Sigmoid colon (tissue), 7 donors: ENCODE results near the gene STK11. TPM values are rescaled to one million over a fixed set of nuclear protein-coding genes. Genes with fewer than 3 reads are reported as not detected.

ENCODE experiments used
- DNase-seq: peaks from one replicate; pipeline ENCODE4 v3.0.0-alpha.2; 2019
- H3K27ac ChIP-seq, 4 donors: fragments of 200-600 bp; sonication (generic); one replicate each; pipeline ENCODE4 v1.5.1; 2016 to 2019; ENCODE audit warnings: mild to moderate bottlenecking in 1 of 4
- H3K27me3 ChIP-seq, 3 donors: fragments of 200-600 bp; sonication (generic); one replicate each; pipeline ENCODE4 v1.5.1; 2019; ENCODE audit warnings: mild to moderate bottlenecking in 1 of 3
- H3K36me3 ChIP-seq, 4 donors: fragments of 200-600 bp; sonication (generic); one replicate each; pipeline ENCODE4 v1.5.1; 2016 to 2019
- H3K4me1 ChIP-seq, 4 donors: fragments of 200-600 bp; sonication (generic); one replicate each; pipeline ENCODE4 v1.5.1; 2017 to 2019
- H3K4me3 ChIP-seq, 4 donors: fragments of 200-600 bp; sonication (generic); one replicate each; pipeline ENCODE4 v1.5.1; 2017 to 2019; ENCODE audit warnings: mild to moderate bottlenecking in 2 of 4, moderate library complexity in 1 of 4
- H3K9me3 ChIP-seq, 4 donors: fragments of 200-600 bp in 3 of 4; sonication (generic) in 3 of 4; one replicate each; pipeline versions ENCODE4 v1.5.1 to v1.6.1; 2013 to 2019
- EP300 ChIP-seq, 4 donors: sonication (generic); formaldehyde crosslinking; IDR thresholded peaks; one replicate each; pipeline ENCODE4 v1.6.1; 2017; ENCODE audit warnings: antibody characterized with exemption in 4 of 4
- POLR2A ChIP-seq, 2 donors: fragments of 450-650 bp; IDR thresholded peaks; one replicate each; pipeline ENCODE4 v1.6.1; 2016; ENCODE audit warnings: antibody characterized with exemption in 2 of 2, mild to moderate bottlenecking in 2 of 2, moderate library complexity in 2 of 2
- POLR2AphosphoS5 ChIP-seq, 4 donors: sonication (generic); formaldehyde crosslinking; IDR thresholded peaks; one replicate each; pipeline ENCODE4 v1.6.1; 2017; ENCODE audit warnings: antibody characterized with exemption in 4 of 4
- WGBS, 2 donors: extraction: QIAGEN DNeasy Blood & Tissue Kit; methylation state at CpG; one replicate each; pipeline ENCODE4 v1.1.7; 2013; 5-methylcytosine and 5-hydroxymethylcytosine counted together
- intact Hi-C: fragments of 100-400 bp; cut with DNase I; formaldehyde crosslinking; loops from one replicate; pipeline ENCODE4 v1.15.1; 2023
- polyA plus RNA-seq, 3 donors: library from polyadenylated mRNA; stranded (reverse); fragments of 200-250 nt; gene quantifications; one replicate each; pipeline ENCODE4 v1.2.3, GENCODE V29; 2013
- total RNA-seq, 4 donors: library from RNA; depleted of rRNA; stranded (reverse); fragments of >200 nt; gene quantifications; one replicate each; pipeline ENCODE4 v1.1.0, GENCODE V29; 2016
- TF ChIP-seq, protein P1 (sequence below), 4 experiments: fragments of 450-650 bp in 3 of 4; fragments of 200-600 bp in 1 of 4; IDR thresholded peaks; one replicate each; pipeline ENCODE4 v1.5.1; 2016 to 2019; ENCODE audit warnings: antibody characterized with exemption in 4 of 4, mild to moderate bottlenecking in 3 of 4, moderate library complexity in 2 of 4
- donor health status: healthy with polysubstance abuse.
- donor health status: Bipolar disorder and iron deficiency.
- donor health status: healthy.

The STK11 gene
- total and polyA plus RNA-seq, 7 donors: 31.2 to 86.5 (median 41.8) TPM

DNA sequence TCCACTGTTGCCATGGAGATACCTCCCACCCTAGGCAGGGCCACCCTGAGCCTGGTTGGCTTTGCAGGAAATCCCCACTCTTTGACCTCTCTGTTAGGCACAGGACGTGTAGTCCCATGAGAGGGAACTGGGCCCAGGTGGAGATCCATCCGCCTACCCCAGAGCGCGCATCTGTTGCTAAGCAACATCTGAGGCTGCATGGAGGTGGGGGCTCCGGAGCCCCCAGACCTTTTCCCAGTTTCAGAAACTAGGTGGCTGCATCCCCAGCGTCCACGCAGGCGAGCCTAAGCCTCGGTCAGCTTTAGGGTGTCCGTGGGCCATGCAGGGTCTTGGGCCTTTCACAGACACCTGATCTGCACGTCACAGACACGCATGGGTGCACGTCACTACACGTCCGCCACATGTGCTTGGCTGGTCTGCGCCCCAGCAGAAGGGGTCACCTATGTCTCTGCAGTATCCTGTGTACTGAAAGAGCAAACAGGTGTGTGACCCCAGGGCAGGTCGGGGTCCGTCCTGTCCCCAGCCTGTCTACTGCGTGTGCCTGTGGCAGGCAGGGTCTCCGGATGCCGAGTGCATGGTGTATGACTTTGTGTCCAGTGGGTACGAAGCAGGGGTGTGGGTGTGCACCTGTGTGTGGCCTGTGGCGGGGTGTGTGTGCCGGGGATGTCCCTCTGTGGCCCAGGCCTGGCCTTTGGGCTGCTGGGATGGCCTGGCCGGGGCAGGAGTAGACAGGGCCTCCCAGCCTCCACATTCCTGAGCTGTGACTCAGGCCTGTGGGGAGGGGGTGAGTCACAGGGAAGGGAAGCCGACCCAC, 59.4 kb downstream of the STK11 start:
- Histone ChIP-seq H3K27ac (peak overlapping the region; percentile 88 to 96 (median 94)), H3K27me3 (no peaks in the 10 kb centered on the region), H3K4me3 (peak overlapping the region in 1 of 4 donors; percentile 63), H3K36me3 (no peaks in the 10 kb centered on the region), H3K4me1 (peaks cover 0 to 69% (median 67%) of the 10 kb centered on the region in 4 donors), H3K9me3 (no peaks in the 10 kb centered on the region)
- DNase-seq: peak; percentile 93
- TF ChIP-seq POLR2AphosphoS5 (IDR thresholded peaks at IDR 0.05) (peak in 1 of 4 donors; percentile 60), POLR2A (IDR thresholded peaks at IDR 0.05) (no peak), EP300 (IDR thresholded peaks at IDR 0.05) (peak in 1 of 4 donors; percentile 5)
- TF ChIP-seq, protein P1, sequence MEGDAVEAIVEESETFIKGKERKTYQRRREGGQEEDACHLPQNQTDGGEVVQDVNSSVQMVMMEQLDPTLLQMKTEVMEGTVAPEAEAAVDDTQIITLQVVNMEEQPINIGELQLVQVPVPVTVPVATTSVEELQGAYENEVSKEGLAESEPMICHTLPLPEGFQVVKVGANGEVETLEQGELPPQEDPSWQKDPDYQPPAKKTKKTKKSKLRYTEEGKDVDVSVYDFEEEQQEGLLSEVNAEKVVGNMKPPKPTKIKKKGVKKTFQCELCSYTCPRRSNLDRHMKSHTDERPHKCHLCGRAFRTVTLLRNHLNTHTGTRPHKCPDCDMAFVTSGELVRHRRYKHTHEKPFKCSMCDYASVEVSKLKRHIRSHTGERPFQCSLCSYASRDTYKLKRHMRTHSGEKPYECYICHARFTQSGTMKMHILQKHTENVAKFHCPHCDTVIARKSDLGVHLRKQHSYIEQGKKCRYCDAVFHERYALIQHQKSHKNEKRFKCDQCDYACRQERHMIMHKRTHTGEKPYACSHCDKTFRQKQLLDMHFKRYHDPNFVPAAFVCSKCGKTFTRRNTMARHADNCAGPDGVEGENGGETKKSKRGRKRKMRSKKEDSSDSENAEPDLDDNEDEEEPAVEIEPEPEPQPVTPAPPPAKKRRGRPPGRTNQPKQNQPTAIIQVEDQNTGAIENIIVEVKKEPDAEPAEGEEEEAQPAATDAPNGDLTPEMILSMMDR (IDR thresholded peaks at IDR 0.05): no peak
- intact Hi-C loops: loop anchor here (10.0 kb wide), 1 partner anchor 690 kb away; the partner anchor contains the start of gene BSG
- 64 to 72% methylated on average over 26 of the region's 26 CpGs for WGBS, 2 donors

DNA sequence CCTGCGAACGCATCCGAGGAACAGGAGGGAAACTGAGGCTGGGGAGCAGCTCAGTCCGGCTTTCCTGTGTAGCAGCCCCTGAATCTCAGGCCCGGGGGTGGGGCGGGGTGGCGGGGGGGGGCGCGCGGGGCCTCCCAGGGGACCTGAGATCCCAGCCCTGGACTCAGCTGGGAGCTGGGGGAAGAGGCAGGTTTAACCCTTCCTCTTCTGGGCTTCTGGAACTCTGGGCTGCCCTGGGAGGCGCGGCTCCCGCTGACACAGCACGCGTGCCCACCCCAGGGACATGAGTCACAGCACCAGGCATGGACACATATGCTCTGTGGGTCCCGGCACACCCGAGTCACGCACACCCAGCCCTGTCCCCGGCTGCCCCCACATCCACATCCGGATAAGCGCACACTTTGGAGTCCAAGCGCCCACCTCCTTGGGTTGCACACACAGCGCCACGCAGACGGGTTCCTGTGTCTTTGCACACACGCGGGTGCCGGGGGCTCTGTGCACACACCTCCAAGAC, 60.1 kb downstream of the STK11 start:
- no peaks in the 10 kb centered on the region for H3K9me3 ChIP-seq
- peak; percentile 92 for DNase-seq
- TF ChIP-seq EP300 (IDR thresholded peaks at IDR 0.05) (peak in 1 of 4 donors; percentile 7), POLR2AphosphoS5 (IDR thresholded peaks at IDR 0.05) (peak in 2 of 4 donors; percentile 23 to 31), POLR2A (IDR thresholded peaks at IDR 0.05) (no peak)
- TF ChIP-seq, protein P1 (IDR thresholded peaks at IDR 0.05): no peak
- H3K4me1 ChIP-seq: peaks cover 0 to 69% (median 66%) of the 10 kb centered on the region in 4 donors
- no peaks in the 10 kb centered on the region for H3K36me3 ChIP-seq
- intact Hi-C loops: loop anchor here (1.0 to 10.0 kb wide), 2 partner anchors 16 to 691 kb away; partner anchors contain the start of gene BSG
- 13 to 25% methylated on average over 28 of the region's 28 CpGs for WGBS, 2 donors
- peak overlapping the region in 3 of 4 donors; percentile 48 to 63 (median 53) for H3K4me3 ChIP-seq
- H3K27ac ChIP-seq: peak overlapping the region; percentile 88 to 96 (median 94)
- no peaks in the 10 kb centered on the region for H3K27me3 ChIP-seq

DNA sequence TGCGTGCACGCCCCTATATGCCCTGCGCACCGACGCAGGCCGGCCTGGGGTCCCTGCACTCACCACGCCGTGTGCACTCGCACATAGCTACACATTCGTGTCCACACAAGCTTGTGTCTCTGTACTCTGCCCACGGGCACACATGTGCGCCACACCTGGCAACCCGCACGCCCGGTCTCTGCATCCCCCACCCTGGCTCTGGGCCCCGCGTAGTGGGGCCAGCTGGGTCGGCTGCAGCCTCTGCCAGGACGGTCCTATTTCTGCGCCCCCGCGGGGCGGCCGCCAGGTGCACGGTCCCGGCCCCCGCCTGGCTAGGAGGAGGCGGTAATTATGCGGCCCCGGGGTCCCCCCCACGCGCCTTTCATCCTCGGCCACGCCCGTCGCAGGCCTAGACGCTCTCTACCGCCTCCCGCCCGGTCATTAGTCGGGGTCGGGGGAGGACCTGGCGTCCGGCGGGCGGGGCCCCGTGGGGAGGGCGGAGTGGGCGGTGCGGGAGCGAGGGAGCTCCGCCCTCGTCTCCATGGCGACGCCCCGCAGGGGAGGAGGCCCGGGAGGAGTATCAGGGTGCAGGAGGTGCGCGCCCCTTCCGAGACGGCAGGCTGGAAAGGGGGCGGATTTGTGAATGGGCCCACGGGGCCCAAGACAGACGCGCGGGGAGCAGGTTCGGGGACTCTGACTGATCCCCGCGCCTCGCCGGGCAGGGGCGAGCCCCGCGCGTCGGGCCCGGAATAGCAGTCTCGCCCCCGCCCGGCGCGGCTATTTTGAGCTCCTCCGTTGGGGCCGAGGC, 60.7 kb downstream of the STK11 start:
- WGBS, 2 donors: 1 to 2% methylated on average over 84 of the region's 84 CpGs
- no peaks in the 10 kb centered on the region for H3K27me3 ChIP-seq
- peaks cover 0 to 73% (median 69%) of the 10 kb centered on the region in 4 donors for H3K4me1 ChIP-seq
- TF ChIP-seq, protein P1 (IDR thresholded peaks at IDR 0.05): no peak
- TF ChIP-seq EP300 (IDR thresholded peaks at IDR 0.05) (no peak), POLR2AphosphoS5 (IDR thresholded peaks at IDR 0.05) (peak in 2 of 4 donors; percentile 30 to 74), POLR2A (IDR thresholded peaks at IDR 0.05) (no peak)
- no peaks in the 10 kb centered on the region for H3K9me3 ChIP-seq
- intact Hi-C loops: loop anchor here (1.0 to 10.0 kb wide), 2 partner anchors 17 to 692 kb away; partner anchors contain the start of gene BSG
- H3K27ac ChIP-seq: peak overlapping the region; percentile 88 to 96 (median 94)
- peak; percentile 94 for DNase-seq
- peaks cover 3 to 6% (median 6%) of the 10 kb centered on the region in 4 donors for H3K36me3 ChIP-seq
- peak overlapping the region; percentile 28 to 63 (median 50) for H3K4me3 ChIP-seq

DNA sequence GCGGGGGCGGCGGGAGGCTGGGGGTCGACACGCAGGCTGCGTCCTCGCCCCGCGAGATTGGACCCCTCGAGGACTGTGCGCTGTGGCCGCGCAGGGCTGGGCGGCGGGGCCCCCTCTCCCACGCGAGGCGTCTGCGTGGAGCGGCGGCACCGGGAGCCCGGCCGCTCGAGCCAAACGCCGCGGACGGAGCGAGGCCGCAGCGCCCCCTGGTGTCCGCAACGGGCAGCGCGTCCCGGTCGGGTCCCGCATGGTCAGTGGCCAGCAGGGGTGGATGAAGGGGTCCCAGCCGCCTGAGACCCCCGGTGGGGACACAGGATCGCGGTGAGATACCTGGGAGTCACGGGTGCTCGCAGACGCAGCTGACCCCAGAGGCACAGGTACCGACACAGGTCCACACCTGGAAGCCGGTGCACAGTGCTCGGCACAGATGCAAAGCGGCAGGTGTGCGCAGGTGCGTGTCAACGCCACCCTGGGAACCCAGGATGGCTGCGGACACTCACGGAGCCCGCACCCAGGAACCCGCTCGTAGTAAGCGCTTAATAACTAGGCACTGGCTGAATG, 61.4 kb downstream of the STK11 start:
- intact Hi-C loops: loop anchor here (1.0 to 10.0 kb wide), 3 partner anchors 18 to 692 kb away; partner anchors contain the start of gene BSG
- H3K27ac ChIP-seq: peak overlapping the region; percentile 88 to 96 (median 94)
- peak; percentile 88 for DNase-seq
- TF ChIP-seq EP300 (IDR thresholded peaks at IDR 0.05) (no peak), POLR2AphosphoS5 (IDR thresholded peaks at IDR 0.05) (peak in 2 of 4 donors; percentile 28 to 38)
- TF ChIP-seq, protein P1 (IDR thresholded peaks at IDR 0.05): peak; percentile 93 to 98 (median 95)
- H3K4me3 ChIP-seq: peak overlapping the region; percentile 28 to 63 (median 50)
- peaks cover 10 to 13% (median 12%) of the 10 kb centered on the region in 4 donors for H3K36me3 ChIP-seq
- 0 to 1% methylated on average over 59 of the region's 59 CpGs for WGBS, 2 donors
- no peaks in the 10 kb centered on the region for H3K9me3 ChIP-seq
- no peaks in the 10 kb centered on the region for H3K27me3 ChIP-seq
- peaks cover 0 to 73% (median 69%) of the 10 kb centered on the region in 4 donors for H3K4me1 ChIP-seq
